Activated T-cell treated with anti-CD3 and anti-CD28 coated beads, Interleukin-2, amount 50 U/mL, for 4 hours (primary cell): Measurements from ENCODE around the gene CLSTN3. TPM values are rescaled to one million over a fixed set of nuclear protein-coding genes. Genes with fewer than 3 reads are reported as not detected.
"Not testable (repeated sequence)": the region's sequence is repeated elsewhere in the genome, so short reads cannot be mapped to it uniquely, and the experiment has no call there.

Experiments used
- ATAC-seq, 2 donors: fragments of 200-7000 bp; cut with Tn5 transposase; one replicate each; pipeline ENCODE4 v1.10.0; 2021
- DNase-seq: peaks from one replicate; pipeline ENCODE4 v3.0.0-alpha.2; 2020
- H3K27me3 Mint-ChIP-seq: one replicate; pipeline ENCODE4 v1.8.0; 2021; ENCODE audit warnings: low read depth, mixed read lengths
- H3K36me3 Mint-ChIP-seq: one replicate; pipeline ENCODE4 v1.8.0; 2022; ENCODE audit warnings: mixed read lengths; ENCODE audit not compliant: insufficient read depth
- H3K4me1 Mint-ChIP-seq: one replicate; pipeline ENCODE4 v1.8.0; 2021; ENCODE audit warnings: low read depth, mixed read lengths
- H3K4me3 Mint-ChIP-seq: one replicate; pipeline ENCODE4 v1.8.0; 2021; ENCODE audit warnings: mild to moderate bottlenecking, moderate library complexity, mixed read lengths
- H3K9me3 Mint-ChIP-seq: one replicate; pipeline ENCODE4 v1.8.0; 2021; ENCODE audit warnings: mixed read lengths
- total RNA-seq, 3 donors: library from RNA; stranded (reverse); gene quantifications; one replicate each; pipeline ENCODE4 v1.2.1, GENCODE V29; 2021

The CLSTN3 gene
- total RNA-seq, 3 donors from 2014 or later, result 9.2 to 12.2 (median 9.9) TPM

DNA sequence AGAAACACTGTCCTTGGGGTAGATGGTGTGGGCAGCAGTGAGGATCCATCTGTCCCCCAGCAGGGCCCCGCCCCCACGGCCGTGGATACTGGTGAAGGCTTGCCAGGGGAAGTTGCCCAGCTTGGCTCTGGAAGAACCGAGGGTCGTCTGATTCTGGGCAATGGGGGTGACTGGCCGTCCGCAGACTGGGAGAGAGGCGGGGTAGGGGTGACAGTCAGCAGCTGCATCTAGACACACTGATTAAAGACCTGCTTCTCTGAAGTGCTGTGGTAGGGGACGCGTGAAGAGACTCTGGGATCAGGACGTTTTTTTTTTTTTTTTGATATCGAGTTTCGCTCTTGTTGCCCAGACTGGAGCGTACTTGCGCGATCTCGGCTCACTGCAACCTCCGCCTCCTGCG lies 33.2 kb upstream of the CLSTN3 start:
- no peak for ATAC-seq
- H3K4me3 Mint-ChIP-seq, result no peak overlapping the region

DNA sequence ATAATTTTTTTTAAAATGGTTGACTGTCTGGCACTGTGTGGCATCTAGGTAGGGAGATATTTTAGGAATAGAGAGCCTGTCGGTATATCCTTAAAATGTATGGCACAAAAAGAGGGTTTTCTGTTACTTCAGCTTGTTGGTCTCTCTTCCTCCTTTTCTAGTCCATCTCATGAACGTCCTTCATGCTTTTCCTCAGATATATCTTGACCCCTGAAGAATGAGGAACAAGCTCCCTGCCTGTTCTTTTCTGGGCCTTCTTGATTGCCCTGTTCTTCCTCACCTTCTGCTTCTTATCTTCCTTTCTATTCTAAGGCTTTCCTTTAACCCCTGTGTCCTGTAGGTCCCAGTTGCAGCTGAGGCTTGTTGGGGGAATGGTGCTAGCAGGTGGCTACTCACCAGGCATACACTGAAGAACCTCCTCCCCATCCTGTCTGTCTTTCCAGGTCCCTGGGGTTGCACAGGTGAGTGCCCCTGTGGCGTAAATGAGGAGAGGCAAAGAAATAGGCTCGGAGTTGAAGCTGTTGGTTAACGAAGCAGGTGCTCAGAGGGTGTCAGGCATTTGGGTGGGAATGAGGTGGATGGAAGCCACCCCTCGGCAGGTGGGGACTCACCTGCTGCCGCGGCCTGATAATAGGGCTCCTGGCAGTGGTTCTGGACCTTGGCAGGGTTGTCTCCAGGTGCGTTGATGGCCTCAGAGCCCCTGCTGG lies 30.7 kb upstream of the CLSTN3 start:
- Mint-ChIP-seq H3K36me3 (peaks cover 6% of the 10 kb centered on the region), H3K27me3 (no peaks in the 10 kb centered on the region), H3K4me1 (peaks cover 20% of the 10 kb centered on the region), H3K4me3 (no peak overlapping the region), H3K9me3 (no peaks in the 10 kb centered on the region)
- ATAC-seq (no peak), DNase-seq (no peak)

More for the DNA sequence above, 33.2 kb upstream of the CLSTN3 start:
- Mint-ChIP-seq H3K36me3 (peaks cover 6% of the 10 kb centered on the region), H3K4me1 (peaks cover 9% of the 10 kb centered on the region), H3K9me3 (no peaks in the 10 kb centered on the region), H3K27me3 (no peaks in the 10 kb centered on the region)
- no peak for DNase-seq

DNA sequence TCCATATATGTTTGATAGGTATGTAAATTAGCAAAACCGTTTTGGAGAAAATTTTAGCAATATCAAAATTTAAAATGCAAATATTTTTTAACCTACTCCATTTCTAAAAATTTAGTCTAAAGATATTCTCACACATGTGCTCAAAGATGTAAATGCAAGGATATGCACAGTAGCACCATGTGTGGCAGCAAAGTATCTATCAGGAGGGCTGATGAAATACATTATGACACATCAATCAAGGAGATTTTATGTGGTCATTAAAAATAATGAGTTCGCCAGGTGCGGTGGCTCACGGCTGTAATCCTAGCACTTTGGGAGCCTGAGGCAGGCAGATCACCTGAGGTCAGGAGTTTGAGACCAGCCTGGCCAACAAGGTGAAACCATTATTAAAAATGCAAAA lies 29.9 kb upstream of the CLSTN3 start:
- Mint-ChIP-seq H3K9me3 (no peaks in the 10 kb centered on the region), H3K4me1 (peaks cover 20% of the 10 kb centered on the region), H3K27me3 (no peaks in the 10 kb centered on the region), H3K36me3 (peaks cover 6% of the 10 kb centered on the region), H3K4me3 (no peak overlapping the region)
- DNase-seq, result no peak
- ATAC-seq, result no peak

- Mint-ChIP-seq H3K4me3 (no peak overlapping the region), H3K27me3 (no peaks in the 10 kb centered on the region), H3K36me3 (peaks cover 11% of the 10 kb centered on the region), H3K4me1 (peaks cover 25% of the 10 kb centered on the region), H3K9me3 (peaks cover 7% of the 10 kb centered on the region)
- no peak for DNase-seq
- no peak for ATAC-seq
These were observed 29.0 kb upstream of the CLSTN3 start for GRCh38 chr12:7101047-7101693.

DNA sequence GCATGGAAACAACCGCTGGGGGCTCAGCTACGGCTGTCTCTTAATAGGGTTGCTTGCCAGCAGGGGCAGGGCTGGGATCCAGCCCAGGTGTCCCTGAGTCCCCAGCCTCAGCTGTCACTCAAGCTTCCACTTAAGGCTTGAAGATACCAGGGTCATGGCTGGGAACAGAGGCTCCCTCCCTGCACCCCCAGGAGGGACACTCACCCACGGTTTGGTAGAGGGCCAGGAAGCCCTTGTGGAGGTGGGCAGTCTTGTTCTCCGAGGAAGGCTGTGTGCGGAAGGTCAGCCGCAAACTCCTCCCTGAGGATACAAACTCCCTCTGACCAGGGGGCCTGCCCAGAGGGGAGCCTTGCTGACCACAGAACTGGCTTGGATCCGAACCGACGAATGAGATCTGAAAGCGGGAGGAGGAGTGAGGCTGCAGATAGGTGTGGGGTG lies 28.5 kb upstream of the CLSTN3 start:
- ATAC-seq (no peak), DNase-seq (no peak)
- Mint-ChIP-seq H3K9me3 (peaks cover 11% of the 10 kb centered on the region), H3K4me3 (no peak overlapping the region), H3K4me1 (peaks cover 30% of the 10 kb centered on the region), H3K27me3 (no peaks in the 10 kb centered on the region), H3K36me3 (peaks cover 15% of the 10 kb centered on the region)

DNA sequence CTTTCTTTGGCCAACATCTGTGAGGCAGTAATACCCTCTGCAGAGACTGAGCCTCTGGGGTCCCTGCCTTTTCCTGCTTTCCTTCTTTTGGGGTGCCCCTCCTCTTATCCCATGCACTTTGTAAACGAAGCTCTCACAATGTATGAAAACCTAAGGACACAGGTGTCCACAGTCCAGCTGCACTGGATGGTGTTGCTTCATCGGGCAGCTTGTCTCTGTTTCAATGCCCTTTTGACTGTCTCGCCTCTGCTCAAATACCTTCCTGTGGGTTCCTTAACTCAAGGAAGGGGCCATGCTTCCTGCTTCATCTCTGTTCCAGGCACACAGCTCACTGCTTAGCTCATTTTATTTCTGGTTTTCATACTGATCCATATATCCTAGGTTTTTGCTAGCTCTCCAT lies 27.6 kb upstream of the CLSTN3 start:
- no peak overlapping the region for H3K4me3 Mint-ChIP-seq
- H3K27me3 Mint-ChIP-seq, result no peaks in the 10 kb centered on the region
- DNase-seq (no peak), ATAC-seq (no peak)
- H3K4me1 Mint-ChIP-seq, result peaks cover 33% of the 10 kb centered on the region
- H3K9me3 Mint-ChIP-seq, result peaks cover 11% of the 10 kb centered on the region
- peaks cover 15% of the 10 kb centered on the region for H3K36me3 Mint-ChIP-seq

DNA sequence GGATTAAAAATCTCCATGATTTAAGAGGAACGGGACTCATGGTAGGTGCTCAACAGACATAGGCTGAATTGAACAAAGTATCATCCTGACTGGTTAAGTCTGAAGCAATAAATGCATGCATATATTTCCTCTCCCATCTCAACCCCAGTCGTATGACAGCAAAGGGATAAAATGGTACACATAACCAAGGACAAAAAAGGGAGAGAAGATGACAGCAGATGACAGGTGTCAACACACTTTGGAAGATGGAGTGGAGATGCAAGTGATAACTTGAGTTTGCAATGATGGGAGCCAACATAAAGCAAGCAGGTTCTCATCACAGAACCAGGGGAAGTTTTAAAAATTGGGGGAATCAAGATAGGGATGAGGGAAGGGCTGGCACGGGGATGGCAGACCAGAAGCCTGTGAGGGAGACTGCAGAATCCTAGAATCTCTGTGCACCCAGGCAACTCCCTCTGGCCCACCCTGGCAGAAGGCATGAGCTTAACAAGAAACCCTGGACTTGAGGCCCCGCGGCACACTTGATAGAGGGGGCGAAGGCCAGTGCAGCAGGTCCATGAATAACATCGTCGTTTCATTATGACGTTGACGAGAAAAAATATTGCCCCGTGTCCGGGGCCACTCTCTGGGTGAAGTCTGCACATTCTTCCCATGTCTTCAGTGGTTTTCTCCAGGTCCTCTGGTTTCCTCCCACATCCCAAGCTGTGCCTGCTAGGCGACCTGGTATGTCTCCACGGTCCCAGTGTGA lies 26.2 kb upstream of the CLSTN3 start:
- no peak for DNase-seq
- peaks cover 13% of the 10 kb centered on the region for H3K36me3 Mint-ChIP-seq
- ATAC-seq, result no peak
- H3K9me3 Mint-ChIP-seq, result peaks cover 11% of the 10 kb centered on the region
- no peak overlapping the region for H3K4me3 Mint-ChIP-seq
- H3K27me3 Mint-ChIP-seq, result no peaks in the 10 kb centered on the region
- peaks cover 39% of the 10 kb centered on the region for H3K4me1 Mint-ChIP-seq

GRCh38 chr12:7106082-7106481 lies 24.1 kb upstream of the CLSTN3 start:
- peaks cover 45% of the 10 kb centered on the region for H3K4me1 Mint-ChIP-seq

GRCh38 chr12:7107181-7107580 lies 23.0 kb upstream of the CLSTN3 start:
- H3K4me3 Mint-ChIP-seq, ATAC-seq, DNase-seq, H3K36me3 Mint-ChIP-seq, H3K27me3 Mint-ChIP-seq: not testable (repeated sequence)
- H3K4me1 Mint-ChIP-seq, result peaks cover 42% of the 10 kb centered on the region
- H3K9me3 Mint-ChIP-seq, result peaks cover 11% of the 10 kb centered on the region

More at GRCh38 chr12:7106082-7106481, 24.1 kb upstream of the CLSTN3 start:
- peaks cover 11% of the 10 kb centered on the region for H3K9me3 Mint-ChIP-seq
- H3K27me3 Mint-ChIP-seq, result no peaks in the 10 kb centered on the region
- ATAC-seq, result no peak
- H3K4me3 Mint-ChIP-seq, result peak overlapping the region; percentile 10
- DNase-seq, result no peak
- H3K36me3 Mint-ChIP-seq, result peaks cover 9% of the 10 kb centered on the region

DNA sequence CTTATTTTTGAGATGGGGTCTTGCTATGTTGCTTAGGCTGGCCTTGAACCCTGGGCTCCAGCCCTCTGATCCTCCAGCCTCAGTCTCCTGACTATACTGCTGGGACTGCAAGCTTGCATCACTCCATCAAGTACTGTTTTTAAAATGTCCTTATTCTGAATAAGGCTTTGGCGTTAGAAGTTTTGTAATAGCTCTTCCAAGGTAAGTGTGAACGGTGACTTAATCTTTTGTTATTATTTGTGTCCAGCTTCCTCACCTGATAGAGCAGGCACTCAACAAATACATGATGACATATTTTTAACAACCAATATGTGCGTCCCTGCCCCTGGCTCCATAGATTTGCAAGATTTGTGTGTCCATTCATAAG lies 22.6 kb upstream of the CLSTN3 start:
- Mint-ChIP-seq H3K4me1 (peaks cover 37% of the 10 kb centered on the region), H3K27me3 (no peaks in the 10 kb centered on the region), H3K4me3 (peak overlapping the region; percentile 91), H3K36me3 (peaks cover 9% of the 10 kb centered on the region), H3K9me3 (peaks cover 11% of the 10 kb centered on the region)
- DNase-seq (no peak), ATAC-seq (no peak)

- H3K9me3 Mint-ChIP-seq, result peaks cover 11% of the 10 kb centered on the region
- ATAC-seq (peak; percentile 92 to 94), DNase-seq (peak; percentile 50)
- no peaks in the 10 kb centered on the region for H3K27me3 Mint-ChIP-seq
- peak overlapping the region; percentile 91 for H3K4me3 Mint-ChIP-seq
- H3K4me1 Mint-ChIP-seq, result peaks cover 35% of the 10 kb centered on the region
- peaks cover 9% of the 10 kb centered on the region for H3K36me3 Mint-ChIP-seq
These were observed 22.0 kb upstream of the CLSTN3 start for GRCh38 chr12:7108003-7108795.

GRCh38 chr12:7108796-7109571 lies 21.2 kb upstream of the CLSTN3 start, which contains the start of gene C1RL:
C1RL (minus strand) TSS chr12:7109214; CDS start chr12:7109180, 34 bp downstream.
- H3K9me3 Mint-ChIP-seq, result peaks cover 11% of the 10 kb centered on the region
- peaks cover 31% of the 10 kb centered on the region for H3K4me1 Mint-ChIP-seq
- ATAC-seq (peak; percentile 42 to 61), DNase-seq (peak; percentile 78)
- no peaks in the 10 kb centered on the region for H3K27me3 Mint-ChIP-seq
- peaks cover 9% of the 10 kb centered on the region for H3K36me3 Mint-ChIP-seq
- H3K4me3 Mint-ChIP-seq, result peak within 1 kb of the TSS; percentile 91

DNA sequence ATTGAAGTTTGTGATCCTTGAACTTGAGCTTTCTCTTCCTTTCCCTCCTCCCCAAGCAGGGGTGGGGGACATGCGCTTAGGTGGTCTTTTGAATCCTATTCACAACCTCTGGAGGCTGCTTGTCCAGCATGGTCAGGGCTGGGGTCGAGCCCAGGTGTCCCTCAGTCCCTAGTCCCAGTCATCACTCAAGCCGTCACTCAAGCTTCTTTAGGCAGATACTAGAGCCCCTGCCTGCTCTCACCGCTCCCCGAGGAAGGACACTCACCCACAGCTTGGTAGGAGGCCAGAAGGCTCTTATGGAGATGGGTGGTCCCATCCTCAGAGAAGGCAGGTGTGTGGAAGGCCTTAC lies 20.6 kb upstream of the CLSTN3 start:
- H3K9me3 Mint-ChIP-seq, result peaks cover 11% of the 10 kb centered on the region
- no peak for ATAC-seq

More for the DNA sequence above, 20.6 kb upstream of the CLSTN3 start:
- H3K4me1 Mint-ChIP-seq, result peaks cover 30% of the 10 kb centered on the region
- H3K36me3 Mint-ChIP-seq, result peaks cover 9% of the 10 kb centered on the region
- DNase-seq, result no peak
- no peaks in the 10 kb centered on the region for H3K27me3 Mint-ChIP-seq
- H3K4me3 Mint-ChIP-seq, result peak overlapping the region; percentile 91
